Activated T-helper 1 cell treated with Interleukin-2 at 50 U/mL for 16 hours (primary cell): ENCODE data around the gene AHCYL2.

ENCODE experiments used
- DNase-seq: peaks from one replicate; pipeline ENCODE4 v3.0.0-alpha.2; 2020; ENCODE audit warnings: low read depth

AHCYL2 gene

GRCh38 chr7:129224251-129225205, at the start of gene AHCYL2:
Gene AHCYL2 (plus strand): TSS chr7:129225030.
- peak; percentile 97 for DNase-seq

GRCh38 chr7:129176916-129177710, 47.7 kb upstream of the AHCYL2 start:
- no peak for DNase-seq

- no peak for DNase-seq
These were observed 39.7 kb upstream of the AHCYL2 start for GRCh38 chr7:129184981-129185670.

- no peak for DNase-seq
These were observed 38.0 kb upstream of the AHCYL2 start for GRCh38 chr7:129186749-129187260.

- no peak for DNase-seq
These were observed 37.0 kb upstream of the AHCYL2 start for GRCh38 chr7:129187681-129188371.

GRCh38 chr7:129188372-129188891, 36.4 kb upstream of the AHCYL2 start, which contains the start of gene SMO:
Gene SMO (plus strand): TSS chr7:129188633. CDS start chr7:129189152, 519 bp downstream.
- DNase-seq = no peak

- DNase-seq = no peak
These were observed 35.8 kb upstream of the AHCYL2 start for GRCh38 chr7:129188892-129189660.

- DNase-seq = no peak
These were observed 35.0 kb upstream of the AHCYL2 start for GRCh38 chr7:129189661-129190310.

- no peak for DNase-seq
These were observed 33.6 kb upstream of the AHCYL2 start for GRCh38 chr7:129191272-129191671.

GRCh38 chr7:129193892-129194291, 30.9 kb upstream of the AHCYL2 start:
- DNase-seq = no peak

GRCh38 chr7:129197771-129198170, 27.1 kb upstream of the AHCYL2 start:
- no peak for DNase-seq

GRCh38 chr7:129199406-129199805, 25.4 kb upstream of the AHCYL2 start:
- DNase-seq = no peak

GRCh38 chr7:129202058-129202777, 22.6 kb upstream of the AHCYL2 start:
- no peak for DNase-seq

GRCh38 chr7:129203050-129203741, 21.6 kb upstream of the AHCYL2 start:
- no peak for DNase-seq

- no peak for DNase-seq
These were observed 19.6 kb upstream of the AHCYL2 start for GRCh38 chr7:129205126-129205818.

- no peak for DNase-seq
These were observed 18.6 kb upstream of the AHCYL2 start for GRCh38 chr7:129205987-129206785.

- no peak for DNase-seq
These were observed 16.2 kb upstream of the AHCYL2 start for GRCh38 chr7:129208667-129209066.
